ENCODE data around the gene IGSF8.
"Not testable (repeated sequence)": the region's sequence is repeated elsewhere in the genome, so short reads cannot be mapped to it uniquely, and the experiment has no call there.

Gene IGSF8

DNA sequence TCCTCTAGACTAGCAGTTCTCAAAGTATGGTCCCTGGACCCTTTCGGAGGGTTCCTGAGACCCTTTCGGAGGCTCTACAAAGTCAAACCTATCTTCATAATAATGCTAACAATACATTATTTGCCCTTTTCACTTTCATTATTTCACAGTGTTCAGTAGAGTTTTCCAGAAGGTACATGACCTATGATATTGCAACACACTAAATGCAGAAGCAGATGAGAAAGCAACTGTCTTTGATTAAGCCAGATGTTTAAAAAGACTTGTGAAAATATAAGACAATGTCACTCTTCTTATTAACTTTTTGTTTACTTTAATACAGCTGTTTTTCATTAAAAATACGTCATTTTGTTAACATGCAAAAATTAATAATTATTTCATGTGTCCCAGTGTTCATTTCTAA is 34.3 kb downstream of the IGSF8 start:
- no peak for DNase-seq

DNA sequence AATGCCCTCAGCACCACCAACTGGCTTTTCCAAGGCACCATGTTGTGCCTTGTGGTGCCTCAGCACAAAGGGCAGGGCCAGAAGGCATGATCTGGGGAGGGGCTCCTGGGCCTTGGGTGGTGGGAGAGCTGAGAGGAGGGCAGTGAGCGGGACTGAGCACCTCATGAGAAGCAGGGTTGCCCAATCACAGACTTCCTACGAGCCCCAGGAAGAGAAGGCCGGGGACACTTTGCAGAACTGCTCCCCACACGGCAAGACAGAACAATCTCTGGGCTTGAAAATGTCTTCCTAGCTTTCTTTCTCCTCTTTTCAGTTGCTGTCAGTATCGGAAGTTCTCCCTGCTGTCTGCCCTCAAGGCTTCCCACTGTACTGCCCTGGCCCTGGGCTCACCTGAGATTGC is 35.2 kb downstream of the IGSF8 start:
- DNase-seq, result no peak

DNA sequence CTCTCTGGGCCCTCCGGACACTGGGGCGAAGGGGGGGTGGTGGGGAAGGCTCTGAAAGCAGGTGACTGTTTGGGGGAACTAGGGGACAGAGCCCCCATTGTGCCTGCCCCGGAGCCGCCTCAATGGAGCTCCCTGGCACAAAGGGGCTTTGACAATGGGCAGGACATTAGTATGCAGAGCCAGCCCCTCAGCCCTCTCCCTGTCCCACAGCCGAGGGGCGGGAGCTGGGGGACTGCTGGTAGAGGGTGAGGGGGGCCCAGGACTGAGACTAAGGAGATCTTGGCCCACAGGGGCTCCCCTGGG is 36.2 kb downstream of the IGSF8 start:
- no peak for DNase-seq

DNA sequence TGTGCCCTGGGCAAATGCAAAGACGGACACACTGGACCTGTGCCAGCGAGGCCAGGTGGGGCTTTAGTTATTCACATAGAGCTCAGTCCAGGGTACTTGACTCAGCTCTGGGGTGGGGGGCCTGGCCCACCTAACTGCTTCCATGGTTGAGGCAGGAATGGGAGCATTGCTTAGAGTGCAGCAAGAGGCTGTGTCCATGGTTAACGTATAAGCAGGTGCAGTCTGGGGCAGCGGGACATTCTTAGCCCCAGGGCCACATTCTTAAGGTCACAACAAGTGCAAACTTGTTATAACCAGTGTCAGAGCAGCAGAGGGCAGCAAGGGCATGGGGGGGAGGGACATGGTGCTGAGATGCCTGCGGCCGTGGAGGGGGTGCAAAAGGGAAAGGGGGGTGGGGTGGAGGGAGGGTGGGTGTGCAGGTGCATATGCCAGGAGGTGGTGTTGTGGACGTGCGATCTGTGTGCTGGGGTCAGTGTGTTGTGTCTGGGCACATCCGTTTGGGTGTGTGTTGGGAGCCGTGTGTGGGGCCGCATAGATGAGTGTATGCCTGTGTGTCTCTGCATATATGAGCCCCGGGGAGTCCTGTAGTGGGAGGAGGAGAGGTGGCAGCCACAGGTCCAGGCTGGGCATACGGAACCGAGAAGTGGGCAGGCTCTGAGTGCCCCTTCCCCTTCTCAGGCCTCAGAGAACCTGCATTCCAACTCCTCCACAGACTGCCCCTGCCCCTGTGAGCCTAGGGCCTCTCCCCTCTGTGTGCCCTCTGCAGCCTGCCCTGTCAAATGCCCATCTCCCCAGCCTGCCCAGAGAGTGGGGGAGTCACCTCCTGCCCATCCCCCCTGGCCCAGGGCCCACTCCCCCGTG is 36.8 kb downstream of the IGSF8 start:
- no peak for DNase-seq

DNA sequence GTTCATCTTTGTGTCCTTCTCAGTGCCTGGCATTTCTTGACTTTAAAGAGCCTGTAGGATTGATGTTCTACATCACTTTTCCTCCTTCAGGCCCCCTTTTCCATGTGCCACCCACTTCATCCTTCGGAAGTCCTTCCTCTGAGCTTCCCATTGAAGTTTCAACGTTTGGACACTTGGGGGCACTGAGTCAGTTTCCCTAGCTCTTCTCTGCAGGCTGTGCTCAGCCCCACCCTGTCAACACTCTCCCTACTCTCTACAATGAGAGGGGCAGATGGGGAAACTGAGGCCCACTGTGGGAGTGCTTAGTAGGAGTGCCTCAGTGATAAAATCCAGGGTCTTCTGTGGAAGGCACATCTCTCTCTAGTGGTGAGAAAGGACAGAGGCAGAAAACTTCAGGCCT is 40.3 kb downstream of the IGSF8 start:
- no peak for DNase-seq

DNA sequence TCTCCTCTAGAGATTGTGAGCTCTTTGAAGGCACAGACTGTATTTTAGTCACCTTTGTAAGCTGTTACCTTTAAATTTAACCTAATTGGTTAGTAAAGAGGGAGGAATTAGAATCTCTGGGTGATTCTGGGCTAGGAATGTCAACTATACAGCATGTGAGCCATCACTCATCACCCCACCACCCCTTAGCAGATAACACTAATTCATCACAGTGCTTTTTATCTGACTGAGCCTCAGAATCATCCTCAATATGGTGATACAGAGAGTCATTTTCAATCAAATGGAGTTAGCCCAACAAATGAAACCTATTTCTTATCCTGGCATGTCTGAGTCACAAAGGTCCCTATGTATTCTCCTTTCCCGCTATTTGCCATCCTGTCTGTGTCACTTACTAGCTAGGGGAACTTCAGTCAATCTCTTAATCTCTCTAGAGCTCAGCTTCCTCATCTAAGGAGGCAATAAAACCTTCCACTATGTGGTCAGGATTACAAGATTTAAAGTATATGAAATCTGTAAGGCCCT is 41.7 kb downstream of the IGSF8 start:
- no peak for DNase-seq

DNA sequence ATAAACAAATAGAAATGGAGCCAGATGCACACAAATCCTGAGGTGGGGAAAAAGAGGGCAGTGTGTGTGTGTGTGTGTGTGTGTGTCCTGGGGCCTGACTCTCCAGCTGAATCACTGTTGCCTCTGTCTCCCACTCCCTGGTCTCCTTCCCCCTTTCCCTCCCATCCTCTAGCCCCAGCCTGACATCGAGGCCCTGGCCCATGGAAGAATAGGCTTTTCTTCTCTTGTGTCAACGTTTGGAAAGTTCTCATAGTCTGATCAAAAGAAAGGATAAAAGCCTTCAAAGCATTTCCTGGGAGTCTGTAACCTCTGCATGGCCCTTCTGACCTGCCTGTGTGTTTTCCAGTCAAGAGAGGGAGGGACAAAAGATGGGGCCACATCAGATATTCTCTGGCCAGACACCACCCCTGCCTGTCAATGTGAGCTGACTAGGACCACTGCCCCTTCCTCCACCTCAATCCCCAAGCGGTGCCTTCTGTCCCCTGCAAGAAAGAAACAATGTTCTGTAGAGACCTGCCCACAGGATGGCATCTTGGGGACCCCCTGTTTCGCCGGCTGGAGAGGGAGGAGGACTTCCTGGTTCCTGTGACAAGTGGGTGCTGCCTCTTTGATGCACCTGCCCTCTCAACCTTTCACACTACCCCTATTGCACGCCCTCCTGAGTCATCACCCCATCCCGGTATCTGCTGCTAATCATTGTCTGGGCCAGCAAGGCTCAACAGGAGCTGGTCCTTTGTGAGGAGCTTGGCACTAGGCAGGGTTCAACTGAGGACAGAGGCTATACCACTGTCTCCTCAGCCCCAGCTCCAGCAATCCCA is 44.7 kb downstream of the IGSF8 start:
- no peak for DNase-seq

DNA sequence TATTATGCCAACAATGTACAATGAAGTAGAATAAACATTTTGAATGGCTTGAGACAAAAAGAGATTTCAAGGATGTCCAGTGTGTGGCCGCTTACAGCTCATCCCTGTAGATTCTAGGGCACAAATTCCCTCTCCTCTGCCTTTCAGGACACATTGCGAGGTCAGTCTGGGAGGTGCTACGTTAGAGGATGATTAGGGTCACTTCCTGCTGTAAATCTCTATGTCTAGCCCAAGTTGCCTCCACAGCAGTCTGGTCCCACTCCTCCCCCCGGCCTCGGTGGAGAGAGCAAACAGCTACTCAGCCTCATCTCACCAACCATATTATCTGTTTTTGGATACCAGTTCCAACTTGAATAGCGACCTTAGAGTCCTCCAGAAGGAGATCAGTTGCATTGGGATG is 45.5 kb downstream of the IGSF8 start:
- DNase-seq, result no peak

DNA sequence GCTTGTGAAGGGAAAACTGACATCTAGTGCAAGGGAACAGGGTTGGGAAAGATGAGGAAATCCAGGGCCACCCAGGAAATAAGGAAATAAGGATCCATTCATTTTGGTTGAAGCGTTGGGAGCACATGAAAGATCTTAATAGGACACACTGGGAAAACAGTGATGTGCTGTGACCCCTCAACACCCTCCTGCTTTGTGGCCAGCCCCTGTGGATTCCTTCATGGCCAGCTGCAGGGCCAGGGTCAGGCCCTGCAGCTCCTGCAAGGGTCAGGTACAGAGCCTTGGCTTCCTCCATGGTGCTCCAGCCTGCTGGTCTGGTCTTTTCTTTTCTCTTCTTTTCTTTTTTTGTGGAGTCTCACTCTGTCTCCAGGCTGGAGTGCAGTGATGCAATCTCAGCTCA is 47.8 kb downstream of the IGSF8 start:
- no peak for DNase-seq

DNA sequence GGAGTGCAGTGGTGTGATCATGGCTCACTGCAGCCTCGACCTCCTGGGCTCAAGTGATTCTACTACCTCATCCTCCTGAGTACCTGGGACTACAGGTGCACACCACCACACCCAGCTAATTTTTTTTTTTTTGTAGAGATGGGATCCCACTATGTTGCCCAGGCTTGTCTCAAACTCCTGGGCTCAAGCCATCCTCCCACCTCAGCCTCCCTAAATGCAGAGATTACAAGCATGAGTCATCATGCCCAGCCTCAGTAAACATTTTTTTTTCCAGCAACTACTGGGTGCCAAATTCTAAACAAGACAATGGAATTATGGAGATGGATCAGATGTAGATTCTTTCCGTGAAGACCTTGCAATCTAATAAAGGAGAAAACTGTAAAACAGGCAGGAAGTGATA is 48.2 kb downstream of the IGSF8 start:
- DNase-seq, result not testable (repeated sequence)

DNA sequence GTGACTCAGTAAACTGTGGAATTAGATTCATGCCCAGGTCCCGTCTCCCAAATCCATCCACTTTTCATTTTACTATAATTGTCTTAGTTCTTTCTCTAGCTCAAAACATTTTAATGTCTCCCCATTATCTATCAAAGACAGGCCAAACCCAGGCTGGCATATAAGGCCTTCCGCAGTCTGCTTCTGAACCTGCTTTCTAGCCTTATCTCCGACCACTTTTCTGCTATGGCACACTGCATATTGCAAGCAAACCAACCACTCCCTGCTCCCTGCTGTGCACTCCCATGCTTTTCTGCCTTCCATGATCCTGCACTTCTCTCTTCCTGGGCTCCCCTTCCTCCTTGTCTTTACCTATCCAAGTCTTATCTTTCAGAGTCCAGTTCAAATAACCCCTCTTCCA is 49.3 kb downstream of the IGSF8 start:
- no peak for DNase-seq

DNA sequence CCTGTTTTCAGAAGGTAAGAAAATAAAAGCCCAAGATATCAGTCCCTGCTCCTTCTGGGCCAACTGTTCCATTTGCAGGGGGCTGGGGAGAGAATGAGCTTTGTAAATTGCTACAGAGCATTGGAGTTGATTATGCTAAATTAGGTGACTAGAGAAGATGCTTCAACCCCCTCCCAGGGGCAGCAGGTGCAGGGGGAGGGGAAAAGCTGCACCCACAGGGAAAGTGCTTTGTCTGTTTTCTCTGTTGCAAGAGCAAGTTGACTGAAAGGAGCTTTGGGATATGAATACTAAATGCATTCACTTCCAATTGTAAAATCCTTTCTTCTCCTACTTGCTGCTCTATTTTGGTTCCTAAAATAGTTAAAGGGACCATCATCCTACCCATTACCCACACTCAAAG is 50.1 kb downstream of the IGSF8 start:
- no peak for DNase-seq

DNA sequence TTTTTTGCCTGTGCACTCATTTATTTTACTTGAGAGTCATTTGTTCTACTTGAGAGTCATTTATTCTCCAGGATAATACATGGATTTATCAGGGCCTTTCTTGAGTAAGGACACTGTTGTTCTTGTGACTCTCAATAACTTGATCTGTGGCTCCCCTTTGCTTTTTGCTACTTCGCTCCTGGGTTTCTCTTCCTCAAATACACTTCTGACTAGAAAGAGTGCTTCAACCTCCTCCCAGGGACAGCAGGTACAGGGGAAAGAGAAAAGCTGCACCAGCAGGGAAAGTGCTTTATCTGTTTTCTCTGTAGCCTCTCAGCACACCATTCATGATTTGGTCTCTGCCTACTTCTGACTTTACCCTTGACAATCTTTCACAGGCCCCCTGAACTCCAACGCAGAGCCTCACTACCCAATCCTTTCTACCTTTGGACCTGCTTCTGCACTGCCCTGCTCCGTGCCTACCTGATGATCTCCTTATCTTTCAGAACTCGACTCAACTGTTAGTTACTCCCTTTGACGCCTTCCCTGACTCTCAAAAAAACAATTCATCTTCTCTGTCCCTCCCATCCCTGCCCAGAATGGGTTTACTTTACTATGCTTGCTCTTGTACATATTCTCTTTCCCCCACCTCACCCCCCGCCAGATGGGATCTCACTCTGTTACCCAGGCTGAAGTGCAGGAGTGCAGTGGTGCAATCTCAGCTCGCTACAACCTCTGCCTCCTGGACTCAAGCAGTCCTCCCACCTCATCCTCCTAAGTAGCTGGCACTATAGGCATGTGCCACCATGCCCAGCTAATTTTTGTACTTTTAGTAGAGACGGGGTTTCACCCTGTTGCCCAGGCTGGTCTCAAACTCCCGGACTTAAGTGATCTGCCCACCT is 51.1 kb downstream of the IGSF8 start:
- DNase-seq, result no peak

DNA sequence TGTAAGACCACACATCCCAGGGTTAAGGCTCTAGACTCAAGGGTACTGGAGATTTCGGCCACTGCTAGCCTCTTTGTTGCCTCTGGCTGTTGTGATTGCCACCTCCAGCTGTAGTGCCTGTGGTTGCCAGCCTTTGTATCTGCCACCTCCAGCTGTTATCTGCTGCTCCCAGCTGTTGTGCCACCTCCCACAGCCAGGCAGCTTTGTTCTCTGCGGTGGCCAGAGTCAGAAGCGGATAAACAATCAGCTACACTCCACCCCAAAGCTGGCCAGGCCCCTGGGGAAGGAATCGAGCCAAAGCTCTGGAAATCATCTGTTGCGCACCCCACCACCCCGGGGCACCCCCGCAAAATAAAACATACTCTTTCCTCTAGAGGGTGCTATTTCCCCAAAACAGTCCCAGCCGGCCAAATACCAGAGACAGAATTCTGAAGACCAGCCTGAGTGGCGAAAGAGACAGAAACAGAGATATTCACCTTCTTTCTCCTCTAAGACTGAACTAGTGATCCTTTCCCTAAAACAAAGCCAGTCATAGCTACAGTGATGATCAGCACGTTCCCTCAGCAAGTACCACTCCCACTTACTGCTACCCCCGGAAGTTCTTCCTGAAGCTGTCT is 51.8 kb downstream of the IGSF8 start:
- no peak for DNase-seq

DNA sequence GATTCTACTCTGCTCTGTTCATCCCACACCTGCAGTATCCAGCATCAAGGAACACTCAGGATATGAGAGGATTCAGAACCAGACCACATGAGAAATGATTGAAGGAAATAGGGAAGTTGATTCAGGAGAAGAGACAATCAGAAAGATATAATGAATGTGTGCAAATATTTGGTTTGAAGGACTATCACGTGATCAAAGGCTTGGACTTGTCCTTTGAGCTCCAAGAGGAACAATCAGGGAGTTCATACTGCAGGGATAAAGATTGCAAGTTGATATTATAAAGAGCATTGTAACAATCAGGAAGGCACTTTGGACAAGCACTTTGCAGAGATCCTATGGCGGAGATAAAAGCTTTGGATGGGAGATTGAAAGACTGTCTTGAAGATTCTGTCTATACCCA is 52.8 kb downstream of the IGSF8 start:
- DNase-seq, result no peak

DNA sequence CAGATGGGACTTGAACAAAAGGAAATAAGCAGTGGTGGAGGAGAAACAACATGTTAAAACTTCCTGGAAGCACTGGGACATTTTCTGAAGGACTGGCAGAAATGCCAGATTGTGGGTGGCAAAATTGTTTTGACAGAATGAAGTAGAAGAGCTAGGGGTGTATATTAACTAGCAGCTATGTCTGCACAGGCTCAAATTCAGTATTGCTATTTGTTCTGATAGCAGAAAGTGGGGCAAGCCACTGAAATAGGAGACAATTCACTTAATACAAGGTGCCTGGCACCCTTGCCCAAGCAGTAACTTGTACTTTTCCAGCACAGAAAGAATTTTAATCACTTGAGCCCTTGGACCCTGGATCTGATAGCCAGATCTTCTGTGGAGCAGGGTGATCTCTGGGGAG is 54.9 kb downstream of the IGSF8 start:
- no peak for DNase-seq

All from activated gamma-delta T cell (primary cell).